ENCODE data around the gene KLHL7.
A peak's percentile ranks its signal among the peaks of the same experiment; 100 is the strongest.
"Not testable (repeated sequence)": the region's sequence is repeated elsewhere in the genome, so short reads cannot be mapped to it uniquely, and the experiment has no call there.

KLHL7 gene

GRCh38 chr7:23107781-23108180 is 2.2 kb downstream of the KLHL7 start:
- no peak for DNase-seq

- no peak for DNase-seq
Measured at GRCh38 chr7:23108995-23109394, 3.4 kb downstream of the KLHL7 start.

- no peak for DNase-seq
Measured at GRCh38 chr7:23109470-23109869, 3.9 kb downstream of the KLHL7 start.

GRCh38 chr7:23114896-23115295 is 9.3 kb downstream of the KLHL7 start:
- no peak for DNase-seq

GRCh38 chr7:23115991-23116390 is 10.4 kb downstream of the KLHL7 start:
- DNase-seq = no peak

GRCh38 chr7:23117841-23118240 is 12.3 kb downstream of the KLHL7 start:
- DNase-seq = no peak

GRCh38 chr7:23120106-23120505 is 14.5 kb downstream of the KLHL7 start:
- no peak for DNase-seq

- DNase-seq = no peak
Measured at GRCh38 chr7:23121165-23121564, 15.6 kb downstream of the KLHL7 start.

- no peak for DNase-seq
Measured at GRCh38 chr7:23123007-23123406, 17.4 kb downstream of the KLHL7 start.

GRCh38 chr7:23123465-23123864 is 17.9 kb downstream of the KLHL7 start:
- DNase-seq = no peak

GRCh38 chr7:23129036-23129435 is 23.5 kb downstream of the KLHL7 start:
- no peak for DNase-seq

GRCh38 chr7:23131799-23132198 is 26.2 kb downstream of the KLHL7 start:
- DNase-seq = not testable (repeated sequence)

GRCh38 chr7:23133797-23134196 is 28.2 kb downstream of the KLHL7 start:
- DNase-seq = no peak

- DNase-seq = no peak
Measured at GRCh38 chr7:23135755-23136154, 30.2 kb downstream of the KLHL7 start.

- no peak for DNase-seq
Measured at GRCh38 chr7:23136216-23136615, 30.6 kb downstream of the KLHL7 start.

- DNase-seq = no peak
Measured at GRCh38 chr7:23157679-23158078, 52.1 kb downstream of the KLHL7 start.

GRCh38 chr7:23158546-23158945 is 53.0 kb downstream of the KLHL7 start:
- no peak for DNase-seq

- DNase-seq = no peak
Measured at GRCh38 chr7:23161482-23161881, 55.9 kb downstream of the KLHL7 start.

GRCh38 chr7:23164846-23165245 is 59.3 kb downstream of the KLHL7 start:
- DNase-seq = no peak

- DNase-seq = no peak
Measured at GRCh38 chr7:23165316-23165715, 59.7 kb downstream of the KLHL7 start.

- DNase-seq = no peak
Measured at GRCh38 chr7:23167691-23168090, 62.1 kb downstream of the KLHL7 start.

- DNase-seq = no peak
Measured at GRCh38 chr7:23168111-23168885, 62.7 kb downstream of the KLHL7 start.

GRCh38 chr7:23175938-23176337 is 70.4 kb downstream of the KLHL7 start:
- DNase-seq = no peak

- peak; percentile 91 to 95 for DNase-seq
Measured at GRCh38 chr7:23181684-23182553, 76.3 kb downstream of the KLHL7 start, which contains the start of gene NUP42. Gene NUP42 (plus strand): TSS chr7:23182048. CDS start chr7:23182086, 38 bp downstream.
